Amniotic stem cell (primary cell): ENCODE results near the gene SEMA3A.
"Not testable (repeated sequence)": the region's sequence is repeated elsewhere in the genome, so short reads cannot be mapped to it uniquely, and the experiment has no call there.

Experiments used
- DNase-seq: peaks from one replicate; lab custom pipeline; 2025; lab: John Stamatoyannopoulos, UW

Gene SEMA3A

GRCh38 chr7:84194484-84195271 lies at the start of gene SEMA3A:
TSS of gene SEMA3A (minus strand) at chr7:84194789. CDS start at chr7:84194586, 203 bp downstream.
- peak; percentile 38 for DNase-seq

- DNase-seq = not testable (repeated sequence)
Observed at GRCh38 chr7:84243037-84243436, 48.4 kb upstream of the SEMA3A start.

DNA sequence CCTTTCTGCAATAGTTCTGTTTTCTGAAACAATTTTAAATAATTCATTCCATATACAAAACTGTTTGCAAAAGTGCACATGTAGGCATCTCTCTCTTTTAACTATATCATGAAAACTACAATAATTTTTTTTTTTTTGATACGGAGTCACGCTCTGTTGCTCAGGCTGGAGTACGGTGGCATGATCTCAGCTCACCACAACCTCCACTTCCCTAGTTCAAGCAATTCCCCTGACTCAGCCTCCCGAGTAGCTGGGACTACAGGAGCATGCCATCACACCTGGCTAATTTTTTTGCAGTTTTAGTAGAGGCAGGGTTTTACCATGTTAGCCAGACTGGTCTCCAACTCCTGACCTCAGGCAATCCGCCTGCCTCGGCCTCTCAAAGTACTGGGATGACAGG lies 44.0 kb upstream of the SEMA3A start:
- no peak for DNase-seq

DNA sequence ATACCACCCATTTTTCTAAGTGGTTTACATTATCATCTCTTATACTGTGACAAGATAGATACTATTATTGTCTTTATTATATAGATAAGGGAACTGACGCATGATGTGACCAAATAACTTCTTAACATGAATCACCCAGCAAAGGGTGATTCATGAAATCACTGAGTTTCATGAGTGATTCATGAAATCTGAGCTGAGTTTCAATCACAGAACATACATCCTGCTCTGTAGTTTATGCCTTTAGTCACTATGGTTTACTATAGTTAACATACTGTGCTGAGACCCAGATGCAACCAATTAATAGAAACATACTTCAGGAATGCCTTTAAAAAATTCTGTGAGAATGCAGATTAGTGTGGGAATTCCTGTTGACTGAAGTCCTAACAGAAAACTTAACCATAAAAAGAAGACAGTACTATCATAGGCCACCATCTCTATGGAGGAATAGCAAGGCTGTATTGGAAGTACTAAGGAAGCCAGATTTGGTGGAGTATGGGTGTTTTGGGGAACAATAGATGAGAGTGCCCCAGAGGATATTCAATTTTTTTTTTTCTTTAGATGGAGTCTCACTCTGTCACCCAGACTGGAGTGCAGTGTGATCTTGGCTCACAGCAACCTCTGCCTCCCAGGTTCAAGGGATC lies 43.1 kb upstream of the SEMA3A start:
- DNase-seq = peak; percentile 83

DNA sequence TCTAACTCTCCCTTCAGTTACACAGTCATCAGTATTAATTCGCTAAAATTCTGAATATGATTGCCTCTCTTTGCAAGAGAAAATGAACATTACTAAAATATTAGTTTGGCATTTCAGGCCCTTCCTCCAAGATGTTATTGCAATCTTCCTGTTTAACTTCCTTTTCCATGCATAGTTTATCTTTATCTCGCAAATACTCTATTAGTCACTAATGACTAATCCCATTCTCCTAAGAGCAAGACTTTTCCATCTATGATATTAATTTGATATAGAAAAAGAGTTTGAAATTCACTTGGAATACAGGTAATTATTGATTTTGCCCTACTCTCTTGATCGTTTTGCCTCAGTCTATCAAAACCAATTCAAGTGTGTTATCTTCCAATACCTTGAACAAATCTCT lies 41.8 kb upstream of the SEMA3A start:
- DNase-seq = no peak

- DNase-seq = no peak
Observed at GRCh38 chr7:84232646-84233045, 38.1 kb upstream of the SEMA3A start.

- no peak for DNase-seq
Observed at GRCh38 chr7:84231157-84231556, 36.6 kb upstream of the SEMA3A start.

- DNase-seq = no peak
Observed at GRCh38 chr7:84230491-84230890, 35.9 kb upstream of the SEMA3A start.

DNA sequence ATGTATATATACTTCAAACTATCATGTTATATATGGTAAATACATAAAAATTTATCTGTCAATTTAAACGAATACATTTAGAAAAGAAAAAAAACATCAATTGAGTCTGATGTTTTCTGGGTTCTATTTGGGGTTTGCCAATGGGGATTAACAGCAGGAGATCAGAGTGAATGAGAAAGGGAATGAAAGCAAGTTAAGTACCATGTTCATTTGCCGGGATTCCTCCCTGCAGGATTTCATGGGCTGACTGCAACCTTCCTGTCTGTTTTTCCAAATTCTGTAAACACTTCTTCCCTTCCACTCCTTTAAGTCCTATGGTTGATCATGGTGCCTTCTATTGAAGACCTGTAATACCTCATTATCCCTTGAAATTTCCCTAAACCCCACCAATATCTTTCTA lies 33.9 kb upstream of the SEMA3A start:
- no peak for DNase-seq

DNA sequence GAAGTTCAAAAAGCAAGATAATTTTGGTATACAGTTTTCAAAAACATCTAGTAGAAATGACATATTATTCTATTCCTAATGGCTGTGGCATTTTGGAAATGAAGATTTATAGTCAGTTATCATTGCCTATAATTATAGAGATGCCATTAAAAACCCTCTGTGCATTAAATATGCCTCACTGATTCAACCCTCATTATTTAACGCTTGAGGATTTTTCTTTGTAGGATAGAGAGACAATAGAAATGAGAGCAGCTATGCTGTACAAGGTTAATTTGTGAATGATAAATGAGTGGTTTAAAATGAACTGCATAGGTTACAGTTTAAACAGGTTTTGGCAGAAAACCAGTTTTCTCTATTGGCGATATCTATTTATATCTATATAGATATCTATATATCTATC lies 32.2 kb upstream of the SEMA3A start:
- DNase-seq = no peak

DNA sequence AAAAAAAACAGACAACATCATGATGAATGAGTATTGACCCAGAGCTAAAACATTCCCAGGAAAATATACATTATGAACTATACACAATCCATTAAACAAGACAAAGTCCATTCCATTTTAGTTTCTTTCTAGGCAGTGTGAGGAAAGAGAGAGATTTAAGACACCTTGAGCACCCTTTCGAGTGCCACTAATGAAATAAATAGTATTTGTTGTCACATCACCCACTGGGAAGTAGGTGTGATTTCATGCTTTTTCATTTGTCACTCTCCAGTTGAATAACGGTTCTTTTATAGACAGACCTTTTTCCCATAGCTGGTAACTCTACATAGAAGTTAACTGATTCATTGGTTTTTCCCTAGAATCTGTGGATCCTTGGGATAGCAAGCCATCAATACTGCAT lies 29.9 kb upstream of the SEMA3A start:
- DNase-seq = no peak

- no peak for DNase-seq
Observed at GRCh38 chr7:84219310-84219709, 24.7 kb upstream of the SEMA3A start.

DNA sequence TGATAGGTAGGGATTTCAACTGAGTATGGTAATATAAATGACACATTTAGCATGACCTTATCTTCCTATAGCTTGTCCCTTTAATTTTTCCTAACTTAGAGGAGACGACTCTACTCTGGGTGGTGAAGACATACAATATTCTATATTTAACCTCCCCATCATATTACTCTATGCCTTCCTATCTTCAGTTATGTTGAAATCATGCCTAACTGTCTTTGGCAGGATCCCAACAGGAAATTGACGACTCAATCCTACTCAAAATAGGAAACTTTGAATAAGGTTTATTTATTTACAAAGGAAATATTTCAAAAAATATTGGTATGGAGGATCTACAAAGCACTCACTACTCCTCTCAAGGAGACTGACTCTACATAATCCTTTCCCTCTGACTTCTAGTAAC lies 24.1 kb upstream of the SEMA3A start:
- no peak for DNase-seq

DNA sequence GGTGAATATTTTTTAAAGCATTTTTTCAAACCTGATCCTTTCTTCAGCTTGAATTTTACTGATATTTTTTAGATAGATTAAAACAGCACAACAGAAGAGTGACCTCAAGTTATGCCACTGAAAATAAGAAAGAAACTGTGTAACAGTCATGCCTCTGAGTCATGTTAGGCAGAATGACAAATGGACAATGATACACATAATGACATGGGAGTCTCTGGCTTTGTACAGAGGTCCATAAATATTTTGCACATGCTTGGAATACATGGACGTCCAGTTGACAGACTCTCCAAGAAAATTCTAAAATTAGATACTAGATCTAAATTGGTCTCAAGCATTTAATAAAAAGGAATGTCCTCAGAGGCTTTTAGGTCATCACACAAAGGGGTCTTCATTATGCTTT lies 21.9 kb upstream of the SEMA3A start:
- no peak for DNase-seq

GRCh38 chr7:84214757-84215156 lies 20.2 kb upstream of the SEMA3A start:
- not testable (repeated sequence) for DNase-seq

DNA sequence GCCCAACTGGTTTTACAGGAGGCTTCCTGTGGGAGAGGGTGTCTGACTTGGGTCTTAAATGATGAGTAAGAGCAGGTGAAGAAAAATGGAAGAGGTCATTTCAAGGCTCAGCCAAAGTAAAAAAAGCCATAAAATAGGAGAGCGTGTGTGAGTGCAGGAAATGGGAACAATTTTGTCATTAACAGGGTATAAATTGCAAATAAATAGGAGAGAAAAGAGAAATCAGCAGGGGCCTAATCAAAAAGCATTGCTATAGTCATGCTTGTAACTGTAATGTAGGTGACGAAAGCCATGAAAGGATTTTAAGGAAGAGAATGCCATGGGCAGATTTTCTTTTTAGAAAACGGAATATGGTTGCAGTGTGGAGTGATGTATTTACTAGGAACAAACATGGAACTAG lies 15.7 kb upstream of the SEMA3A start:
- DNase-seq = no peak

- no peak for DNase-seq
Observed at GRCh38 chr7:84209006-84209405, 14.4 kb upstream of the SEMA3A start.

GRCh38 chr7:84207615-84208014 lies 13.0 kb upstream of the SEMA3A start:
- no peak for DNase-seq

- DNase-seq = no peak
Observed at GRCh38 chr7:84207025-84207424, 12.4 kb upstream of the SEMA3A start.

DNA sequence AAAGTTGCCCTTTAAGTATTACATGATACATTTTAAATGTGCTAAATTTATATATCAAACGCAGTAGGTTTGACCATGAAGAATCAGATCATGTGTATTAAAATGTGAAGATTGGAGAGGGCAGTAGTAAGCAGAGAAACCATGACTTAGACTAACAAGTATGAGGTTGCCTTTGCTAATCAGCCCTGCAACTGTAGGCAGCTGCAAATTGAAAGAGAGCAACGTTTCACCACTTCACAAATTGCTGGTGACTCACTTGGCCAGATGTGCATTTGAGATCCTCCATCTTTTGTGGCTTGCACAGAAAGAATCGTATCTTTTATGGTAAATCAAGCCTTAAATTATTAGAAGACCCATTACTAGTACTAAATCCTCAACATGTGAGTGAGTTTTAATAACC lies 10.1 kb upstream of the SEMA3A start:
- no peak for DNase-seq

- no peak for DNase-seq
Observed at GRCh38 chr7:84202855-84203254, 8.3 kb upstream of the SEMA3A start.

- DNase-seq = no peak
Observed at GRCh38 chr7:84200859-84201258, 6.3 kb upstream of the SEMA3A start.

GRCh38 chr7:84199216-84199615 lies 4.6 kb upstream of the SEMA3A start:
- DNase-seq = no peak

- DNase-seq = no peak
Observed at GRCh38 chr7:84196084-84196503, 1.5 kb upstream of the SEMA3A start.
